Cortex of kidney (tissue), 1 donor: Measurements from ENCODE around the gene TRIM46.

Experiments
- DNase-seq: peaks from one replicate; lab custom pipeline; 2025; lab: John Stamatoyannopoulos, UW

TRIM46 gene, protein sequence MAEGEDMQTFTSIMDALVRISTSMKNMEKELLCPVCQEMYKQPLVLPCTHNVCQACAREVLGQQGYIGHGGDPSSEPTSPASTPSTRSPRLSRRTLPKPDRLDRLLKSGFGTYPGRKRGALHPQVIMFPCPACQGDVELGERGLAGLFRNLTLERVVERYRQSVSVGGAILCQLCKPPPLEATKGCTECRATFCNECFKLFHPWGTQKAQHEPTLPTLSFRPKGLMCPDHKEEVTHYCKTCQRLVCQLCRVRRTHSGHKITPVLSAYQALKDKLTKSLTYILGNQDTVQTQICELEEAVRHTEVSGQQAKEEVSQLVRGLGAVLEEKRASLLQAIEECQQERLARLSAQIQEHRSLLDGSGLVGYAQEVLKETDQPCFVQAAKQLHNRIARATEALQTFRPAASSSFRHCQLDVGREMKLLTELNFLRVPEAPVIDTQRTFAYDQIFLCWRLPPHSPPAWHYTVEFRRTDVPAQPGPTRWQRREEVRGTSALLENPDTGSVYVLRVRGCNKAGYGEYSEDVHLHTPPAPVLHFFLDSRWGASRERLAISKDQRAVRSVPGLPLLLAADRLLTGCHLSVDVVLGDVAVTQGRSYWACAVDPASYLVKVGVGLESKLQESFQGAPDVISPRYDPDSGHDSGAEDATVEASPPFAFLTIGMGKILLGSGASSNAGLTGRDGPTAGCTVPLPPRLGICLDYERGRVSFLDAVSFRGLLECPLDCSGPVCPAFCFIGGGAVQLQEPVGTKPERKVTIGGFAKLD

DNA sequence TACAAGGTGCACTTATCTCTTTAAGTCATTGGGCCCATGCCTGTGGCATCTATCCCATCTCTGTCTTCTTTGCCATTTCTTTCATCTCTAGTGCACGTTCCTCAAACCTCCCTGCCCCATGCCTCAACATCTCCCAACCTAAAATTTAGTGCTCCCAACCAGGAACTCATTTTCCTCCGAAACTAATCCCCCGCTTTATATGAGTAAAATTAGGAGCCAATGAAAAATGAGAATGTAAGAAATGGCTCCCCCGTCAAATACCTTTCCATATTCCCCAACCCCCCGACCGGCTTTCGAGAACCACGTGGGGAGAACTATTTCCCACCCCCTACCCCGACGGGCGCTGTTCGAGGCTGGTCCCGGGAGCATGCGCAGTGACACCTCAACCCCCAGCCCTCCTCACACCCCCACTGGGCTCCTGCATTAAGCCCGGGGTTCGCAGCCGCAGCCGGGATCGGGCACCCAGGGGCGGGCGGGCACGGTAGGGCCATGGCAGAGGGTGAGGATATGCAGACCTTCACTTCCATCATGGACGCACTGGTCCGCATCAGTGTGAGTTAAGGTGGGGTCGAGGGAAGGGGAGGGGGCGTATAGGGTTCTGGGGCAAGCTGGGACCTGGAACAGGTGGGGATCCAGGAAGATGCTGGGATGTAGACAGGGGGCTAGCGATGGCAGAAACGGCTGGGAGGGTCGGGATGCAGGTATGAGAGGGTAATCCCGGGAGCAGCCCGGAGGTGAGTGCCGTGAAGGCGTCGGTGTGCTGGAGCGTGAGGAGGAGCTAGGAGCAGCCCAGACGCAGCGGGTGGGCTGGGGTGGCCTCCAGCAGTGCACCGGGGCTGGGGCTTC, at the start of gene TRIM46:
Gene TRIM46 (plus strand): TSS at position 372 of the 846 bp plus-strand sequence. CDS start 118 bp downstream, at position 490.
- DNase-seq = no peak

DNA sequence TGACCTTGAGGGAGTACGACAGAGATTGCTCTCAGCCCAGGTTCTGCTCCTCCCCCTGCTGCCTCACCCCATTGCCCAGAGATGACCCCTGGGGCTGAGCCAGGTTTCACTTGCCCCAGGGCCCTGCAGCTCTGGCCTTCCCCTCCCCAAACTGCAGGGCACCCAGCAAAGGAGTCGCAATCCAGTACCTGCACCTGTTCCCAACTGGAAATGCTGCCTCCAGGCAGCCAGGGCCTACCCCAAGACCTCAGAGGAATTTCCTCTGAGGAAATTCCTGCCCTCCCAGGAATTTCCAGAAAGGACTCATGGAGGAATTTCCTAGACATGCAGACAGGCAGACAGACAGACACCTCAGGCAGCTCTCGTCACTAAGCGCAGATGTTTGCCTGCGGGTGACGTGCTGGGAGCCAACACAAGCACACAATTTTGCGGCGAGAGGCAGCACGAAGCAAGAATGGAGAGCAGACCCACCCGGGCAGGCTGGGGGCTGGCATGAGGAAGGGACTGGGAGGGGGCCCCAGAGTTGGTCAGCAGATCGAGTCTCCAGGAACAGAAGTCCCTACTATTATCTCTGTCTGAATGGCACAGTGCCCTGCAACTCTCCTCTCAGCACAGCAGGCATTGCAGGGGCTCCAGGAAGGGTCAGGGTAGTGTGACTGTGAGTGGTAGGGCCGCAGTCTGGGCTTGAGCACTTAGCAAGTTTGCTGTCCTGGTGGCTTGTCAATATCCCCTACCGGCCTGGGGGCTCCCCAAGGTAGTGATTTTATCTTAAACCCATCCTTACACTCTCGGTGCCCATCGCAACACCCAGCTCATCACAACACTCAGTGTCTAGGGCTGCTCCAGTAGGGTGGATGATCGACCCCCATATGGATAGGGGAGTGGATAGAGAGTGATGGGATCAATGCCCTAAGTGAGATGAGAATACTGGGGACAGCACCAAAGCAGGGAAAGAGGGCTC, 48.9 kb upstream of the TRIM46 start:
- DNase-seq = no peak

DNA sequence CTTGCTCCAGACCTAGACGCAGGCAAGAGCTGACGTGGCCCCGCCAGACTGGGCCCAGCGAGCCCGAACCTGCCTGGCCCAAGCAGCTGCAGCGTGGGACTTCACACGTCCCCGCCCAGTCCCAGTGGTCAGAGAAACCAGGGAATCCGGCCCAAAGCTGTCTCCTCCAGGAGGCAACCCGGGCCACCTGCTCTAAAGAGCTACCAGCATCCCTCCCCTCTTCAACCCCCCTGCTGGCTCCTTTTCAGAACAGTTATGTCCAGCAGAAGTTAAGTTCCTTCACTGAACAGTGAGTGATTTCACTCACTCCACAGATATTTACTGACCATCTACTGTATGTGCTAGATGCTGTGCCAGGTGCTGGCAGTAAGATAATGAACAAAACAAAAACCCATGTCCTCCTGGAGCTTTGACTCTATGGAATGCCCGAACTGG, 48.1 kb upstream of the TRIM46 start:
- no peak for DNase-seq

DNA sequence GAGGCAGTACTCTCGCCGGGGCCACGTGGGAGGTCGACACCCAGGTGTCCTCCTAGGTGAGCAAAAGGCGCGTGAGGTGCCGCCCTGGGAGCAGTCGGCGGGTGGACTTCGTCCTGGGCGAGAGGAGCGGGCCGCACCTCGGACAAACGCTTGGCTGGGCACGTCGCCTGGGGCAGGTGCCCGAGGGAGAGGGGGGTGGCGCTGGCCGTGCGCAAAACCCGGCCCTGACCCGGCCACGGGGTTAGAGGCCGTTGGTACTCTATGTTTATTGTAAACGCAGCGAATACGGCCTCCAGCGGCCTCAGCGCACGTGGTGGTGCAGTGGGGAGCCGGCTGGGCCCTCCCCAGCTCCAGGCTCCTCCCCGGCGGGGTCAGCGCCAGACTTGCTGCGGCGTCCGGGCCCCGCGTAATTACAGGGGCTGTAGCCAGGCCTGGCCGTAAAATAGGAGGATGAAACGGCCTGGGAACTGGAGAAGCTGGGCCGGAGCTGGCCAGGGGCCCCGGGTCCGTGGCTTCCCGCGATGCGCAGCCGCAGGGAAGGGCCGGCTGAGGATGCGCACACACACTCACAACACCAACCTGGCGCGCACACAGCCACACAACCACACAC, 47.6 kb upstream of the TRIM46 start:
- no peak for DNase-seq

DNA sequence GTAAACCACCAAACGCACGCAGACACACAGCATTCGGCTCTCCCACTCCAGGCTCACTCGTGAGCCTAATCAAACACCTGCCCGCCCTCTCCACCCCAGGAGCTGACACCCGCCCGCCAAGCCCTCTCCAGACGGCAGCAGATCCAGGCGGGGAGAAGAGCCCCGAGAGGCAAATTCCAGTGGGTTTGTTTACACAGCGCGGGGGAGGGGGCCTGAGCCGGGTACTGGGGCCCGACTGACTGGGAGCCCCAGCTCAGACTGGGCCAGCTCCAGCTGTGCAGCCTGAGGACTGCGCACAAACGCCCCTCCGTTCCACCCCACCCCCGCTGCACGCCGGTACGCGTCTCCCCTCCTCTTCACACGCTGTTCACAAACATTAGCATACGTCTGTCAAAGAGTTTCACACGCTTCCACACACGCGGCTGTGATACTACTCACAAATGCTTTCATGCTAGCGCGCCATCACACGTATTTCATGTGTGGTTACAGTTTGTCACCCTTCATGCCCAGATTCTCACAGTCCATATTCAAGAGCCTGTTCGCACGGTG, 47.0 kb upstream of the TRIM46 start:
- DNase-seq = no peak

DNA sequence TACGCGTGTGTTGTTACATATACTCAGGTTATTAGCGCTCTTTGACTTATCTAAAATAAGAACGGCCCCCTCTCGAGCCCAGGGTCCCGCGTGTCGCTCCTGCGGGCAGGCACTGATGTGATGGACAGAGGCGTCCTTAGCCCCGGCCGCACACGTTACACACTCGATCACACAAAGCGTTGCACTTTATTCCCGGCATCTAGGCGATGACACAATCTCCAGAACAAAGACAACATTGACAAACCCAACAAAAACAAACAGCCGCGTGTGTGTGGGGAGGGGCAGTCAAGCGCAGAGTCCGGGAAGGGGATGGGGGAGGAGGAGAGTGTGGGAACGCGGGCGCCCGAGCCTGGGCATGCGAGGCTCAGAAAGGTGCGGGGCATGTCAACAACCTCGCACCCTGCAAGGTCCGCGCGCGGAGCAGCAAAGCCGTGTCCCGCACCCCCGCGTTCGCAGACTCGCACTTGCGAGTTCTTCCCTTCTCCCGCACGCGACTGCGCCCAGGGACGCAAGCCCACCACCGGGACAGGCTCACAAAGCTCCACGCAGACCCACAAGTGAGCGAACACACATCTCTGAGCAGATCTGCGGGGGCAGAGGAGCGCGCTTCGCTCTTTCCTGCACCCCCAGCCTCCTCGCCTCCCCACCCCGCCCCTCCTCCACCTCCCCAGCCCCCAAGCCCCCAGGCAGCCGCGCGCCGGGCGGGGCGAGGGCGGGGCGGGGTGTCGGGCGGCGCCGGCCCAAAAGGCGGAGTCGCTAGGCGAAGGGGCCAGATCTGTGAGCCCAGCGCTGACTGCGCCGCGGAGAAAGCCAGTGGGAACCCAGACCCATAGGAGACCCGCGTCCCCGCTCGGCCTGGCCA, 46.3 kb upstream of the TRIM46 start, which contains the start of gene EFNA1:
Gene EFNA1 (plus strand): TSS at position 772 of the 862 bp plus-strand sequence. CDS start 102 bp downstream, outside the sequence.
- no peak for DNase-seq

DNA sequence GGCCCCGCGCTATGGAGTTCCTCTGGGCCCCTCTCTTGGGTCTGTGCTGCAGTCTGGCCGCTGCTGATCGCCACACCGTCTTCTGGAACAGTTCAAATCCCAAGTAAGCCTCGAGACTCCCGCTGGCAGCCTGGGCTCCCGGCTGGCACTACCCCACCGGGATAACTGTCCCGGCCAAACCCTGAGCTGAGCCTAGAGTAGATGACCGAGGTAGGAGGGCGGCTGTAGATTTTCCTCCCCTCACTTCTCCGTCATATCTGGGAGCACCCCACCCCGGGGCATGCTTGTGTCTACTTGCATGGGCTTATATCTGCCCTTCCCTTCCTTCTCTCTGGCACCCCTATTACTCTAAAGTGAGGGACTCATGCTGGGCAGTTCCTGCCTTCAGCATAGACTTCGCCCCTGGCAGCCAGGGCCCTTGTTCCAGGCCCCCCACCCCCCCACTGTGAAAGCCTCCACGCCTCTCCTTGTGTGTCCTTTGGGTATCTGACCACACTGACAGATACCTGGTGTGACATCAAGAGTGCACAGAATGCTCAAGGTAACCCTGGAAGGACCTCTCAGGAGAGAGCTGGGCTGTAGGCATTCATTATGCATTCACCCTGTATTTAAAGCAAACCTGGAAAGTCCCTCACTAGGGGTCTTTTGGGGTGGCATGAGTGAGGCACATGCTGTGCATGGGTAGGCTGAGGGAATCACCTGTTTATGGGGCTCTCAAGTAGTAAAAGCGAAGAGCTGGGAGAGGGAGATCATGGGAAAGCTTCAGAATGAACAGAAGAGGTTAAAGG, 45.5 kb upstream of the TRIM46 start:
- DNase-seq = no peak

DNA sequence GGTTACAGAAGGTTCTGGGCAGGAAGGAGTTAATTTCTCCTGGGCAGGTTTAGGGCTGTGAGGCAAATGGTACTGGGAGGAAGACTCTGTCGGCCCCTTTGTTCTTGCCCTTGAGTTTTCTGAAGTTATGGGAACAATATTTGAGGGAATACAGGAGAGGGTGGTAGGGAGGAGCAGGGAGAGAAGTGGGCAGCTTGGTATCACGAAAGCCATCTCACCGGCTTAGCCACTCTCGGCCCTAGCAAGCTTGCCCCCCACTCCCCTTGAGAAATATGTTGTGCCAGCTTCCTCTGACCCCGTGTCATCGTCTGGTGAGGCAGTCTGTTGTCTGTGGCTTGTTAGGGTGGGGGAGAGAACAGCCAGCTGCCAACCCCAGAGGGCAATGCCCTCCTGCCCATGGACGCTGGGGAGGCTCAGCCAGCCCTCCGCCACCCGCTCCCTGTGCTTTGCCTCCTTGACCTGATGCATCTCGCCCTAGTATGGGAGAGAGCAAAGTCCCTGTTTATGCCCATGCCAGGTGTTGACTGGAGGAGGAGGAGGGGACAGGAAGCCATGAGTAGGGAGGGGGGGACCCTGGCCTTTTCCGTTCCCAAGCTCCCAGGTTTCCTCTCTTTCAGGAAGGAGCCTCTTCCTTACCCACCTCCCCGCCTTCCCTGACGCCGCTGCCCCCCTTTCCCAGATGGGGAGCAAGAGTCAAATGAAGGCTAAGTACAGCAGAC, 44.7 kb upstream of the TRIM46 start:
- no peak for DNase-seq

DNA sequence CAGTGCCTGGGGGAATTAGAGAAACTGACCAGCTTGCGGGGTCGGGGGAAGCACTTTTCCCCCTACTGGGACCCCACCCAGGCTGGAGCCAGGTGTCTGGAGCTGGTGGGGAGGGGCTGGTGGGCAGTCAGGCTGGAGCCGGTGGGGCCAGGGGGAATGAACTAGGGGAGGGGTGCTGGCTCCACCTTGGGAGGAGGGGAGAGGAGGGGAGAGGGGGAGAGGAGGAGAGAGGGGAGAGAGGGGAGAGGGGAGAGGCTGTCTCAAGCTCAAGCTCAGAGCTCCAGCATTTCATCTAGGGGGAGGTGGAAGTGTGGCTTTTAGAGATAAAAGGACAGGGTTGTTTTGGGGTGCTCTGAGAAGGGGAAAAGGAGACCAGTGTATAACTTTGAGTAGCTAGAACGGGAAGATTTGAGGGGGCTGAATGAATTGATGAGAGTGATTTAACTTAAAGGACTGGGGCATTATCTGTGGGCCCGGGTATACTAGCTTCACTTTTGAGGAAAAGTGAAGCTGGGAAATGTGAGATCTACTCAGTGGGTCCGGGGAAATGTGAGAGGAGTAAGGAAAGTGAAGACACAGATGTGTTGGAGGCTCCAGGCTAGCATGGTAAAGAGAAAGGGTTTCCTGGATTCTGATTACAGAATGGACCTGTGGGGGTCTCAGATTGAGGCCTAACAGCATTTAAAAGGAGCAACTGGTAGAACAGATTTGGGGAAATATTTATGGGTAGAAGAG, 43.2 kb upstream of the TRIM46 start:
- DNase-seq = no peak

DNA sequence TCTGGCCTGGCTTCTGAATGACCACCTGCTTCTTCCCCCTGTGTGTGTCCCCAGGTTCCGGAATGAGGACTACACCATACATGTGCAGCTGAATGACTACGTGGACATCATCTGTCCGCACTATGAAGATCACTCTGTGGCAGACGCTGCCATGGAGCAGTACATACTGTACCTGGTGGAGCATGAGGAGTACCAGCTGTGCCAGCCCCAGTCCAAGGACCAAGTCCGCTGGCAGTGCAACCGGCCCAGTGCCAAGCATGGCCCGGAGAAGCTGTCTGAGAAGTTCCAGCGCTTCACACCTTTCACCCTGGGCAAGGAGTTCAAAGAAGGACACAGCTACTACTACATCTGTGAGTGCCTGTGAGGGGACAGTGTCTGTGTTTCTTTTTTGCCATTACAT, 42.4 kb upstream of the TRIM46 start:
- no peak for DNase-seq

DNA sequence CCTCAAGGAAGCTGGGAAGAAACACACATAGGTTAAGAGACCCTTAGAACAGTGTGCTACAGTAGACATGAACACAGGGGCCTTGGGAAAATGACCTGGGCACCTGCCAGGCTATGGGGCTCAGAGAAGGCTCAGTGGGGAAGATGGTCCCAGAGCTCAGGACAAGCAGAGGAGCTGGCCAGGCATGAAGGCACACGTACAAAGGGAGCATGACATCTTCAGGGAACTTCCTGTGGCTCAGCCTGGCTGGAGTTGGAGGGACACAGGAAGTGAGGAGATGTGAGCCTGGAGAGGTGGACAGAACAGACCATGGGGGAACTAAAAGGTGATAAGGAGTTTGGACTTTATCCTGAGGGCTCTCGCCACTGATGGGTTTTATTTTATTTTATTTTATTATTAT, 41.8 kb upstream of the TRIM46 start:
- DNase-seq = no peak

DNA sequence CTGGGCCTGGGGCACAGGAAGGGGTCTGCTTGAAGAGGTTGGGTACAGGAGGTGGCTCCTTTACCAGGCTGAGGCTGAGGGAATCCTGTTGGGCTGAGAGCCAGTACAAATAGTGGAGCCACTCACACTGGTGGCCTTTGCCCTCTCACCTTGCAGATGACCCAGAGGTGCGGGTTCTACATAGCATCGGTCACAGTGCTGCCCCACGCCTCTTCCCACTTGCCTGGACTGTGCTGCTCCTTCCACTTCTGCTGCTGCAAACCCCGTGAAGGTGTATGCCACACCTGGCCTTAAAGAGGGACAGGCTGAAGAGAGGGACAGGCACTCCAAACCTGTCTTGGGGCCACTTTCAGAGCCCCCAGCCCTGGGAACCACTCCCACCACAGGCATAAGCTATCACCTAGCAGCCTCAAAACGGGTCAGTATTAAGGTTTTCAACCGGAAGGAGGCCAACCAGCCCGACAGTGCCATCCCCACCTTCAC, 39.8 kb upstream of the TRIM46 start:
- DNase-seq = no peak

DNA sequence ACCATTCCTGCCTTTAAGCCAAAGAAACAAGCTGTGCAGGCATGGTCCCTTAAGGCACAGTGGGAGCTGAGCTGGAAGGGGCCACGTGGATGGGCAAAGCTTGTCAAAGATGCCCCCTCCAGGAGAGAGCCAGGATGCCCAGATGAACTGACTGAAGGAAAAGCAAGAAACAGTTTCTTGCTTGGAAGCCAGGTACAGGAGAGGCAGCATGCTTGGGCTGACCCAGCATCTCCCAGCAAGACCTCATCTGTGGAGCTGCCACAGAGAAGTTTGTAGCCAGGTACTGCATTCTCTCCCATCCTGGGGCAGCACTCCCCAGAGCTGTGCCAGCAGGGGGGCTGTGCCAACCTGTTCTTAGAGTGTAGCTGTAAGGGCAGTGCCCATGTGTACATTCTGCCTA, 39.3 kb upstream of the TRIM46 start:
- no peak for DNase-seq

DNA sequence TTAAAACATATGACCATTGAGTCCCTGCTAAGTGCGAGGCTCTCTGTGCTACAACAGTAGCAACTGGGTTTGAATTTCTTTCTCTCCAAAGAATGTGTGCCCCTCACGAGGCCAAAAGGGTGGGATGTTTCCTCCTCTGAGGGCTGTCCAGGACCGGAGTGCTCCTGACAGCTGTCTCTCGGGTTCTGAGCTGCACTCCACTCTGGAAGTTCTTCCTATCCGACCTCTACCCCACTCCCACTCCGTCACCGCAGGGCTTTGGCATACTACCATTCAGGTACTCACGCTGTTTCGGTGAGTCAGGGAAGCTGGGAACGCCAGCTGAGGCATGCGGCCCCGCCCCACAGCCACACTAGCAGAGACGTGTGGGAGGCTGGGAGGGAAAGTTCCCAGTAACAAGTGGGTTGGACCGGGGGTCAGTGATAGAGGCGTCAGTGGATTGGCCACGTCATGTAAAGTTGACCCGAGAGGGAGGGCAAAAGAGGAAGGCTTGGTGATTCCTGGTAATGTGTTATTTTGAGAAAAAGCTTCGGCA, 38.7 kb upstream of the TRIM46 start:
- DNase-seq = no peak

DNA sequence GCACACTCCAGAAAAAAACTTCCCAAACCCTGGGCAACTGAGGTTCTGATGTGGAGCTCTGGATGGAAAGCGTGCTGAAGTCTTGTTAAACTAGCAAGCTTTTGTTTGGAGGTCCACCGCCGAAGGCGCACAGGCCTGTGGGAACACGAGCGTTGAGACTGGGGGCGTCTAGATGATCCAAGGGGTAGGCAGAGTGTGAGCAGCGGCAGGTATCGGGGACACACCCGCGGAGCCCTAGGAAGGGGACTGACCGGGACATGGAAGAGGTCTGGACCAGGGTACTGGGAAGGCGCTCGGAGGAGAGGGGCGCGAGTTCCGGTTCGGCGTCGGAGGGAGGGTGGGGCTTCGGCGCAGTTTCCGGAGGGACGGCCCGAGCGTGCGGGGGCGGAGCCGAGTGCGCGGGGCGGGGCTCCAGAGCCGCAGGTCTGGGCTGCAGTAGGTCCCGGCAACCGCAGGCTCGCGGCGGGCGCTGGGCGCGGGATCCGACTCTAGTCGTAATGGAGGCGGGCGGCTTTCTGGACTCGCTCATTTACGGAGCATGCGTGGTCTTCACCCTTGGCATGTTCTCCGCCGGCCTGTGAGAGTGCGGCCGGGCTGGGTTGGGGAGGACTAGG, 38.1 kb upstream of the TRIM46 start, which contains the start of gene SLC50A1:
Gene SLC50A1 (plus strand): TSS at position 438 of the 614 bp plus-strand sequence. CDS start 60 bp downstream, at position 498.
- no peak for DNase-seq

DNA sequence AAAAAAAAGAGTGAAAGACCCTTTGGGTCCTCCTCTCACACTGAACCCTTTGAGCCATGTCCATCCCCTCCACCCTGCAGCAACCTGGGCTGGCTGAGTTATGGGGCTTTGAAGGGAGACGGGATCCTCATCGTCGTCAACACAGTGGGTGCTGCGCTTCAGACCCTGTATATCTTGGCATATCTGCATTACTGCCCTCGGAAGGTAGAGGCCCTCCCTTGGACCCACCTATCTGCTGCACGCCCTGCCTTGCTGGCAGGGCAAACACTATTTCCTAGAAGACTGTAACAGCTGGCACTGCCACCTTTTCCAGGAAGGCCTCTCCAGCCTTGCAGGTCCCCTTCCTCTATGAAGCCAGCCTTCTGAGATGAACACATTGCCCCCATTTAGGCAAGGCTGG, 36.9 kb upstream of the TRIM46 start:
- DNase-seq = no peak
